Measurements from ENCODE around the gene CARD19. TPM values are rescaled to one million over a fixed set of nuclear protein-coding genes. Genes with fewer than 3 reads are reported as not detected.

CARD19 gene
- total RNA-seq, 1 donor from 2014 or later, result 15.6 TPM

DNA sequence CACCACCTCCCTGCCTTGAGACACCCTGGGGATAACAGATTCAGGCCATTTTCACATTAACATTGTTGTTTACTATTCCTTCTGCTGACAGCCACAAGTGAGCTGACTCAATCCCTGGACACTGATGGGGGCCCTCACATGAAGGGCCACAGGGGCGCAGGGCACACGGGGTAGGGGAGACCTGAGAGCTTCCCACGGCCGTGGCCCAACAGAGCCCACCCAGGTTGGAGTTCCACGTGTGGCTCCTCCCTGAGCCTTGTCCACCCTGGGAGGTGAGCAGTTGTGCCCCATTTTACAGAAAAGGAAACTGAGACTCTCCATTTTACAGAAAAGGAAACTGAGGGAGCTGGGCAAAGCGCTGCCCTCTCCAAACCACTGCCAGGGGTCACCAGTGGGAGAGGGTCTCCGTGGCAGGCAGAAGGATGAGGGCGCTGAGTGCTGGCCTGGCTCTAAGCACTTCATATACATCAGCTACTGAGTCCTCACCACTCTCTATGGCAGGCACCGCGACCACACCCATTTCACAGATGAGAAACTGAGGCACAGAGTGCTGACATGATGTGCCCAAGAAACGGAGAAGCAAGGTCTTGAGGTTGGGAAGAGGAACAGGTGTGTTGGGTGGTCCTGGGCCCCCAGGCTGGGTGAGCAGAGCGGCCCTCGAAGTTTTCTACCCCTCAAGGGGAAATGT is 35.7 kb downstream of the CARD19 start:
- H3K4me3 Mint-ChIP-seq, result peak overlapping the region; percentile 53
- no peak for DNase-seq
- intact Hi-C loops (cut with micrococcal nuclease), result loop anchor here (10.0 kb wide), 2 partner anchors 323 to 433 kb away; partner anchors contain the start of genes FAM120A and FAM120AOS
- ATAC-seq (ENCODE audit: low read depth), result no peak
- TF ChIP-seq, protein P1, sequence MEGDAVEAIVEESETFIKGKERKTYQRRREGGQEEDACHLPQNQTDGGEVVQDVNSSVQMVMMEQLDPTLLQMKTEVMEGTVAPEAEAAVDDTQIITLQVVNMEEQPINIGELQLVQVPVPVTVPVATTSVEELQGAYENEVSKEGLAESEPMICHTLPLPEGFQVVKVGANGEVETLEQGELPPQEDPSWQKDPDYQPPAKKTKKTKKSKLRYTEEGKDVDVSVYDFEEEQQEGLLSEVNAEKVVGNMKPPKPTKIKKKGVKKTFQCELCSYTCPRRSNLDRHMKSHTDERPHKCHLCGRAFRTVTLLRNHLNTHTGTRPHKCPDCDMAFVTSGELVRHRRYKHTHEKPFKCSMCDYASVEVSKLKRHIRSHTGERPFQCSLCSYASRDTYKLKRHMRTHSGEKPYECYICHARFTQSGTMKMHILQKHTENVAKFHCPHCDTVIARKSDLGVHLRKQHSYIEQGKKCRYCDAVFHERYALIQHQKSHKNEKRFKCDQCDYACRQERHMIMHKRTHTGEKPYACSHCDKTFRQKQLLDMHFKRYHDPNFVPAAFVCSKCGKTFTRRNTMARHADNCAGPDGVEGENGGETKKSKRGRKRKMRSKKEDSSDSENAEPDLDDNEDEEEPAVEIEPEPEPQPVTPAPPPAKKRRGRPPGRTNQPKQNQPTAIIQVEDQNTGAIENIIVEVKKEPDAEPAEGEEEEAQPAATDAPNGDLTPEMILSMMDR (IDR thresholded peaks at IDR 0.05), result no peak
- H3K9me3 Mint-ChIP-seq, result no peaks in the 10 kb centered on the region
- no peaks in the 10 kb centered on the region for H3K36me3 Mint-ChIP-seq (ENCODE audit: low read depth)
- CTCF ChIA-PET, result no interaction called here
- peaks cover 43% of the 10 kb centered on the region for H3K4me1 Mint-ChIP-seq
- POLR2A ChIA-PET, result no interaction called here
- no peaks in the 10 kb centered on the region for H3K27me3 Mint-ChIP-seq
- no peak overlapping the region for H3K27ac Mint-ChIP-seq

DNA sequence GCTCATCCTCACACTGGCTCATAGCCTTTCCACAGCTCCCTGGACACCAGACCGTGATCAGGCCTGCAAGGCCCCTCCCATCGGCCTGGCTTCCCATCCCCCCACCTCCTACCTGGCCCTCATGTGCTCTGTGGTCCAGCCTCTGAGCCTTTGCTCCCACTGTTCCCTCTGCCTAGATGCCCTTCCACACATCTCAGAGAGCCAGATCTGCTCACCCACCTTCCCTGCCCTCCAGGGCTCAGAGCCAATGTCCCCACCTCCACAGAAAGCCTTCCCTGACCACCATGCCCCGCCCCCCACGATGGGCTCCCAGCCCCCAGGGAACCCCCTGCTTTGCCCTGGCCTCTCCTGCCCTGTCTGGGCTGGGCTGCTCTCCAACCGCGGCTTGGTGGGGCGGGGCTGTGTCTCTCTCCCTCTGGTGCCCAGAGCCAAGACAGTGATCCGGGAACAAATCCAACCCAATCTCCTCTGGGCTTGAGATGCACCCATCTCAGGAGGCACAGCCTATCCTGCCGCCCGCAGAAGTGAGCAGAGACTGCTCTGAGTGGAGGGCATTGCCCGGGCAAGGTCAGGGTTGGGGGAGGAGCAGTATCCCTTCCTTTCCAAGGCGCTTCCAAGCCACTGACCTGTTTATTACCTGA is 36.4 kb downstream of the CARD19 start:
- no peaks in the 10 kb centered on the region for H3K9me3 Mint-ChIP-seq
- ChIA-PET POLR2A (no interaction called here), CTCF (no interaction called here)
- TF ChIP-seq, protein P1 (IDR thresholded peaks at IDR 0.05), result no peak
- no peak for DNase-seq
- no peak overlapping the region for H3K27ac Mint-ChIP-seq
- intact Hi-C loops (cut with micrococcal nuclease), result loop anchor here (10.0 kb wide), 2 partner anchors 322 to 432 kb away; partner anchors contain the start of genes FAM120A and FAM120AOS
- ATAC-seq (ENCODE audit: low read depth), result no peak
- H3K4me3 Mint-ChIP-seq, result peak overlapping the region; percentile 85
- no peaks in the 10 kb centered on the region for H3K27me3 Mint-ChIP-seq
- H3K4me1 Mint-ChIP-seq, result peaks cover 42% of the 10 kb centered on the region
- no peaks in the 10 kb centered on the region for H3K36me3 Mint-ChIP-seq (ENCODE audit: low read depth)

GRCh38 chr9:93132946-93133680 is 37.1 kb downstream of the CARD19 start:
- Mint-ChIP-seq H3K4me3 (peak overlapping the region; percentile 85), H3K27me3 (no peaks in the 10 kb centered on the region), H3K36me3 (ENCODE audit: low read depth) (no peaks in the 10 kb centered on the region), H3K9me3 (no peaks in the 10 kb centered on the region), H3K4me1 (peaks cover 43% of the 10 kb centered on the region), H3K27ac (peak overlapping the region; percentile 46)
- ChIA-PET CTCF (interaction anchor here (1.5 kb wide), 1 partner anchor 13 kb away, joined by 4 read pairs; no protein-coding TSS in a partner anchor), POLR2A (interaction anchor here (0.5 to 2.6 kb wide), 7 partner anchors 11 to 433 kb away, joined by 3 to 15 read pairs (median 6); no protein-coding TSS in a partner anchor)
- intact Hi-C loops (cut with micrococcal nuclease), result loop anchor here (10.0 kb wide), 2 partner anchors 322 to 432 kb away; partner anchors contain the start of genes FAM120A and FAM120AOS
- no peak for DNase-seq
- TF ChIP-seq, protein P1 (IDR thresholded peaks at IDR 0.05), result no peak
- no peak for ATAC-seq (ENCODE audit: low read depth)

GRCh38 chr9:93133681-93134014 is 37.6 kb downstream of the CARD19 start:
- peaks cover 3% of the 10 kb centered on the region for H3K9me3 Mint-ChIP-seq
- TF ChIP-seq, protein P1 (IDR thresholded peaks at IDR 0.05), result no peak
- H3K36me3 Mint-ChIP-seq (ENCODE audit: low read depth), result no peaks in the 10 kb centered on the region
- H3K4me3 Mint-ChIP-seq, result peak overlapping the region; percentile 85
- peak overlapping the region; percentile 46 for H3K27ac Mint-ChIP-seq
- peak; percentile 8 for ATAC-seq (ENCODE audit: low read depth)
- CTCF ChIA-PET, result interaction anchor here (1.5 kb wide), 1 partner anchor 14 kb away, joined by 4 read pairs; no protein-coding TSS in a partner anchor
- intact Hi-C loops (cut with micrococcal nuclease), result loop anchor here (1.0 to 10.0 kb wide), 6 partner anchors 13 to 431 kb away; partner anchors contain the start of genes CARD19, FAM120A, FAM120AOS and SUSD3
- DNase-seq, result peak; percentile 42
- H3K27me3 Mint-ChIP-seq, result no peaks in the 10 kb centered on the region
- peaks cover 47% of the 10 kb centered on the region for H3K4me1 Mint-ChIP-seq
- POLR2A ChIA-PET, result interaction anchor here (0.5 to 2.6 kb wide), 12 partner anchors 10 to 433 kb away, joined by 3 to 15 read pairs (median 4); partner anchors contain the start of genes CARD19 and FAM120AOS
